ENCODE results near the gene STX3. TPM values are rescaled to one million over a fixed set of nuclear protein-coding genes. Genes with fewer than 3 reads are reported as not detected.

Gene STX3
- total and polyA plus RNA-seq, 2 of the 8 experiments (the other 6 are each of a cell fraction or from before 2014, with no cell fraction given): 50.5 to 56.1 TPM

DNA sequence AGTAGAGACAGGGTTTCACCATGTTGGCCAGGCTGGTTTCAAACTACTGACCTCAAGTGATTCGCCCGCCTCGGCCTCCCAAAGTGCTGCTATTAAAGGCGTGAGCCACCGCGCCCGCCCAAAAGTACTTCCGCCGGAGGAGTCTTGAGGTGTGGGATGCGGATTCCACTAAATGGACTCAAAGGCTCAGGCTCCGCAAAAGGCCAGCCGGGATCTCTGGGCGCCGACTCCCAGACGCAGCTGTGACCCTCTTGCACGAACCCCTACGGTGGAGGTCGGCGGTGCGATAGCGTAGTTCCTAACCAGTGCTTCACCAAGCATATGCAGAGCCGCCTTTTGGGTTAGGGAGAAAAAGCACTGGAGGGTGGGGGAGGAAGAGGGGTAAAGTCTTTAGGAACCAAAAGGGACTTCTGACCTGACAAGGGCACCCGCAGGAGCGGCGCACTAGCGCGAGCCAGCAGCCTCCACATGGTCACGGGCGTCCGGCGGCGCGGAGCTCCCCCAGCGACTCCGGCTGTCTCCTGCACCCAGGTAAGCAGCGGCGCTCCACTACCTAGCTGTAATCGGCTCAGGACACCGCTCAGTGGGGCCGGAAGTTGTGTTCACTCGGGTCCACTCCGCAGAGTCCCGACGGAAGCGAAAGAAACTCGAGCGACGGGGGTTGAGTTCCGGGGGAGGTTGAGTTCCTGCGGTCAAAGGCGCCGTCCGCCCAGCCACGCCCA lies 55.2 kb downstream of the STX3 start, which contains the start of gene MRPL16:
TSS of gene MRPL16 (minus strand) at position 590 of the 722 bp plus-strand sequence. CDS start at position 470, 120 bp downstream.
- H3K79me2 ChIP-seq (ENCODE audit: control insufficient read depth in 1 of 2, insufficient read depth in 2 of 2, low read length in 2 of 2): peaks cover 0 to 11% of the 10 kb centered on the region in 2 experiments; a peak in 2 of 4 replicates
- H3K4ac ChIP-seq (replicated peaks; ENCODE audit: insufficient read length, low read depth, low read length): peak within 1 kb of the TSS; percentile 65
- DNase-seq (ENCODE audit: low read depth in 1 of 2, low spot score in 2 of 2) (peak; percentile 88 to 93), FAIRE-seq (no peak)
- peaks cover 4 to 26% (median 18%) of the 10 kb centered on the region in 4 experiments for H3K36me3 ChIP-seq (ENCODE audit: control insufficient read depth in 2 of 4, insufficient read depth in 4 of 4, low read length in 3 of 4)
- H2BK12ac ChIP-seq (ENCODE audit: low read depth, low read length): peak within 1 kb of the TSS; percentile 75; the same call in 1 of the 2 replicates
- H2AFZ ChIP-seq (ENCODE audit: low read length): peak within 1 kb of the TSS; percentile 72; the same call in 1 of the 2 replicates
- H2AK5ac ChIP-seq (ENCODE audit: low read depth, low read length): no peak within 1 kb of the TSS
- H3K4me1 ChIP-seq (replicated peaks in 1 of 4; ENCODE audit: control insufficient read depth in 3 of 4, insufficient read depth in 4 of 4, low read length in 3 of 4): peaks cover 0 to 8% (median 2%) of the 10 kb centered on the region in 4 experiments; a peak in 5 of 7 replicates
- H3K14ac ChIP-seq (ENCODE audit: insufficient read length): no peak within 1 kb of the TSS
- H3K4me2 ChIP-seq (ENCODE audit: insufficient read depth in 1 of 2, low read depth in 2 of 2, low read length in 2 of 2): peak within 1 kb of the TSS; percentile 77 to 85
- no peaks in the 10 kb centered on the region for H3K9me3 ChIP-seq (ENCODE audit: insufficient read depth in 2 of 2, low read depth in 1 of 2, low read length in 1 of 2)
- H3K27me3 ChIP-seq (replicated peaks in 1 of 4; ENCODE audit: control insufficient read depth in 3 of 4, extremely low read depth in 1 of 4, insufficient read depth in 3 of 4, low read length in 3 of 4): no peaks in the 10 kb centered on the region
- H3K18ac ChIP-seq (ENCODE audit: extremely low read depth, low read length): peak within 1 kb of the TSS; percentile 87; the same call in 1 of the 2 replicates
- peak within 1 kb of the TSS; percentile 84 to 93 (median 92) for H3K9ac ChIP-seq (replicated peaks in 1 of 4; ENCODE audit: extremely low read depth in 1 of 4, low read depth in 3 of 4, low read length in 3 of 4)
- H3K27ac ChIP-seq (ENCODE audit: low read depth, low read length): peak within 1 kb of the TSS; percentile 87
- H2BK120ac ChIP-seq (replicated peaks; ENCODE audit: low read depth, low read length): no peak within 1 kb of the TSS
- H4K91ac ChIP-seq (replicated peaks; ENCODE audit: insufficient read length, low read length): peak within 1 kb of the TSS; percentile 80
- peak within 1 kb of the TSS; percentile 79 for H3K56ac ChIP-seq (replicated peaks; ENCODE audit: insufficient read length, low read depth, low read length)
- no peak within 1 kb of the TSS for H2BK20ac ChIP-seq (ENCODE audit: low read length)
- CTCF ChIA-PET (ENCODE audit: partially characterized antibody): interaction anchor here (1.2 to 4.6 kb wide), 7 partner anchors 9 to 320 kb away, joined by 3 to 23 read pairs (median 6); partner anchors contain the start of gene STX3
- H4K20me1 ChIP-seq (replicated peaks in 1 of 2; ENCODE audit: control insufficient read depth in 1 of 2, insufficient read depth in 2 of 2, low read length in 2 of 2): peaks cover 0 to 3% of the 10 kb centered on the region in 2 experiments
- POLR2A ChIA-PET (ENCODE audit: partially characterized antibody): interaction anchor here (0.8 to 2.3 kb wide), 11 partner anchors 9 to 247 kb away, joined by 3 to 13 read pairs (median 3); partner anchors contain the start of genes OSBP, PATL1 and STX3
- WGBS, 2 experiments (ENCODE audit: extremely low coverage in 1 of 2, insufficient coverage in 1 of 2, insufficient read length in 1 of 2, insufficient replicate concordance in 2 of 2, low coverage in 1 of 2, low lambda C conversion rate in 2 of 2, missing lambda C conversion rate in 1 of 2): 1% methylated on average over 54 of the region's 54 CpGs; no CpG with 5 or more reads in 1 of the 2 experiments
- H3K4me3 ChIP-seq (ENCODE audit: extremely low read depth in 1 of 4, insufficient read depth in 2 of 4, low read depth in 3 of 4, low read length in 4 of 4): peak within 1 kb of the TSS; percentile 79 to 100 (median 90)
- peak within 1 kb of the TSS; percentile 93 for H4K8ac ChIP-seq (ENCODE audit: extremely low read depth, insufficient read depth, low read length)
- H2BK15ac ChIP-seq (ENCODE audit: low read length): no peak within 1 kb of the TSS
- peak within 1 kb of the TSS; percentile 92 for H2BK5ac ChIP-seq (ENCODE audit: low read depth, low read length)
- peak within 1 kb of the TSS; percentile 73 for H4K5ac ChIP-seq (ENCODE audit: insufficient read length, low read depth, low read length)
- H3K23me2 ChIP-seq (ENCODE audit: low read depth, low read length): 0 out of 2 replicates have a peak, but pooled peaks cover 4% of the 10 kb centered on the region
- H3K79me1 ChIP-seq (ENCODE audit: low read depth, low read length): 0 out of 2 replicates have a peak, but pooled peaks cover 3% of the 10 kb centered on the region
- no peak within 1 kb of the TSS for H3K23ac ChIP-seq (ENCODE audit: insufficient read length)
- peak; percentile 73 for TF ChIP-seq PHF8 (conservative IDR thresholded peaks at IDR 0.05; ENCODE audit: low read depth, low read length)
- peak; percentile 65; the same call in 1 of the 2 replicates for TF ChIP-seq YY1 (IDR thresholded peaks at IDR 0.05; ENCODE audit: low read depth, low read length)
- TF ChIP-seq TBP (IDR thresholded peaks at IDR 0.05; ENCODE audit: low read depth, low read length): peak; percentile 94
- TF ChIP-seq, protein P1, sequence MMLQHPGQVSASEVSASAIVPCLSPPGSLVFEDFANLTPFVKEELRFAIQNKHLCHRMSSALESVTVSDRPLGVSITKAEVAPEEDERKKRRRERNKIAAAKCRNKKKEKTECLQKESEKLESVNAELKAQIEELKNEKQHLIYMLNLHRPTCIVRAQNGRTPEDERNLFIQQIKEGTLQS (IDR thresholded peaks at IDR 0.05; ENCODE audit: insufficient read depth, low read depth, low read length): no peak
- TF ChIP-seq SIRT6 (IDR thresholded peaks at IDR 0.05; ENCODE audit: low read length): no peak
- TF ChIP-seq FOSL1 (IDR thresholded peaks at IDR 0.05; ENCODE audit: insufficient read depth, low read depth, low read length): no peak
- TF ChIP-seq EP300 (IDR thresholded peaks at IDR 0.05; ENCODE audit: borderline replicate concordance in 1 of 2, low read depth in 2 of 2, low read length in 2 of 2): peak in 1 of 2 experiments; percentile 79; a peak in 1 of 3 replicates
- TF ChIP-seq NANOG (IDR thresholded peaks at IDR 0.05; ENCODE audit: insufficient read depth, low read depth, low read length, poor library complexity, severe bottlenecking): no peak
- no peak for TF ChIP-seq SP2 (IDR thresholded peaks at IDR 0.05; ENCODE audit: low read length)
- no peak for TF ChIP-seq RFX5 (IDR thresholded peaks at IDR 0.05; ENCODE audit: borderline replicate concordance, low read depth, low read length)

All from H1 (cell line).